Stimulated activated CD4-positive, alpha-beta T cell treated with anti-CD3 and anti-CD28 coated beads, Interleukin-1b, Interleukin-23, amount 100 ng/mL, for 1 hour (primary cell): ENCODE results near the gene XAGE2.

ENCODE experiments used
- DNase-seq, 2 donors: peaks; one replicate each; pipeline ENCODE4 v3.0.0-alpha.2; 2020; ENCODE audit warnings: low read depth in 2 of 2

The XAGE2 gene

DNA sequence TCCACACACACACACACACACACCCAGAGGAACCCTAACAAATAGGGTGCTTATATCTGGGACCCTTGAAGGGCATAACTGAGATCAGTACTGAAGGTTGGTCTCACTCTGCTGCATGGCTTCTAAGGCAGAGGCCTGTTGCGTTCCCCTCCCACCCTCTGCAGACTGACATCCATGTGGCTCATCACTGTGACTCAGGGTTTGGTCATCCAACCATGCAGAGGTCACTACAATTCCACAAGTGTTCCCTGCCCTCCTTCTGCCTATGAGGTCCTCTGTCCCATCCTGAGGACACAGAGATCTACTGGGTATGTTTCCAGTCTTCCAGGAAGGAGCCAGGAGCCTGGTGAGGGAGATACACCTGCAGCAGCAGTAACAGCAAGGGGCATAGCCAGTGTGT is 55.8 kb downstream of the XAGE2 start:
- no peak for DNase-seq
